ENCODE measurements around the gene RCOR1.

RCOR1 gene

DNA sequence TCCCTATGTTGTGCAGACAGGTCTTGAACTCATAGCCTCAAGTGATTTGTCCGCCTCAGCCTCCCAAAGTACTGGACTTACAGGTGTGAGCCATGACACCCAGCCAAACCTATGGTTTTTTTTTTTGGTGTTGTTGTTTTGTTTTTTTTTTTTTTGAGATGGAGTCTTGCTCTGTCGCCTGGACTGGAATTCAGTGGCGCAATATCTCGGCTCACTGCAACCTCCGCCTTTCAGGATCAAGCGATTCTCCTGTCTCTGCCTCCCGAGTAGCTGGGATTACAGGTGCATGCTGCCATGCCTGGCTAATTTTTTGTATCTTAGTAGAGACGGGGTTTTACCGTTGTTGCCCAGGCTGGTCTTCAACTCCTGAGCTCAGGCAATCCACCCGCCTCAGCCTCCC is 11.3 kb upstream of the RCOR1 start:
- no peak overlapping the region for H3K27ac ChIP-seq
- TF ChIP-seq ZFX (IDR thresholded peaks at IDR 0.05; ENCODE audit: borderline replicate concordance) (no peak), CTCF (IDR thresholded peaks at IDR 0.05) (no peak)

DNA sequence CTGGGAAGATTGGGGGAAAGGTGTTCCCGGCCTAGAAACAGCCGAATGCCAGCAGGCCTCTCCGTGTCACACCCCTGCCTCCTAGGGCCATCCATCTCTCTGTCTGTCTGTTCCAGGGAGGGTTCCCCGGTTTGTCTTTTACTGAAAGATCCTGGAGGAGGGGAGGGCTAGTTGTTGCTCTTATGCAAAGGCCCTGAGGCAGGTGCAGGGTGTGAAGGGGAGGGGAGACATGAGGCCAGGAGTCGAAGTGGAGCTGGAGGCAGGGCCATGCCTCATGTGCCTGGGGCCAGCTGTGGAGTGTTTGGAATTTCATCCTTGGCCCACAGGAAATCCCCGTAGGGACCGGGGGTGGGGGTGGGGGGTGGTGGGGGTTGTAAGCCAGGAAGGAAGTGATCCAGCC is 8.7 kb upstream of the RCOR1 start:
- H3K27ac ChIP-seq, result no peak overlapping the region
- no peak for TF ChIP-seq ZFX (IDR thresholded peaks at IDR 0.05; ENCODE audit: borderline replicate concordance)

GRCh38 chr14:102584871-102585869 is 7.3 kb upstream of the RCOR1 start:
- TF ChIP-seq CTCF (IDR thresholded peaks at IDR 0.05) (no peak), ZFX (IDR thresholded peaks at IDR 0.05; ENCODE audit: borderline replicate concordance) (no peak)
- no peak overlapping the region for H3K27ac ChIP-seq

GRCh38 chr14:102586420-102587104 is 5.9 kb upstream of the RCOR1 start:
- no peak overlapping the region for H3K27ac ChIP-seq
- no peak for TF ChIP-seq CTCF (IDR thresholded peaks at IDR 0.05)
- no peak for TF ChIP-seq ZFX (IDR thresholded peaks at IDR 0.05; ENCODE audit: borderline replicate concordance)

DNA sequence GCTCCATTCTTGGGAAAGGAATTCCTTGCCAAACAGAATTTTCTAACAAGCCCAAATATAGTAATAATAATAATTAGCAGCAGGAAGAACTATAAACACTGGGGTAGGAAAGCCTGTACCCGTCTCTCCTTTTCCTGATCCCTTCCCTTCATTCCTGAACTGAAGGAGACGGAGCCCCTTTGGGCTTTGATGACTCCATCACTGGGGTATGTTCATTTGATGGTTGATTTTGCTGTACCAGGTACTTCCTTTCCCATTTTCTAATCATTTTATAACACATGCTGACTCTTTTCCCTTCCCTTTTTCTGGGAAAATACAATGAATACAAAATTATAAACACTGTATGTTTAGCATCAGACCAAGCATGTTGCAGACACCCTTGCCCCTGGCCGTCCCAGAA is 3.6 kb upstream of the RCOR1 start:
- TF ChIP-seq CTCF (IDR thresholded peaks at IDR 0.05), result no peak
- TF ChIP-seq ZFX (IDR thresholded peaks at IDR 0.05; ENCODE audit: borderline replicate concordance), result no peak
- no peak overlapping the region for H3K27ac ChIP-seq

GRCh38 chr14:102589761-102590290 is 2.6 kb upstream of the RCOR1 start:
- no peak overlapping the region for H3K27ac ChIP-seq
- TF ChIP-seq ZFX (IDR thresholded peaks at IDR 0.05; ENCODE audit: borderline replicate concordance) (no peak), CTCF (IDR thresholded peaks at IDR 0.05) (no peak)

DNA sequence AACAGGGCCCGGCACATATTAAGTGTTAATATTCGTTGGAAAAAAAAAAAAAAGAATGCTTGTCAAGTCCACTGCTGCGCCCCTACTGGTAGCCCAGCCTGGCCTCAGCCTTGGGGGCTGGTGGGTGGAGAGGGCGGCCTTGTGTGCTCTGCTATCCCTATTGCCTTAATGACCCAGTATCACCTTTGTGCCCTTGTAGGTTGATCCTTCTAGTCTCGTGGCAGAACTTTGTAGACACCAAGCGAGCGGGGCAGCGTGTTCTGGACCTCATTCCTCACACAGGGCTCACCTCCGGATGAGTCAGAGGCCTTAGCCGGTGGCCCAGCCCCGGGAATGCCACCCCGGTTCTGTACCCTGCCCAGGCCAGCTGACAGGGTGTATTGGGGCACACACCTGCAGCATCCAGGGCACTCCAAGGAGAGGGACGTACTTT is 1.8 kb upstream of the RCOR1 start:
- TF ChIP-seq CTCF (IDR thresholded peaks at IDR 0.05) (no peak), ZFX (IDR thresholded peaks at IDR 0.05; ENCODE audit: borderline replicate concordance) (no peak)
- no peak overlapping the region for H3K27ac ChIP-seq
